Measurements from ENCODE around the gene AFG3L2.

DNA sequence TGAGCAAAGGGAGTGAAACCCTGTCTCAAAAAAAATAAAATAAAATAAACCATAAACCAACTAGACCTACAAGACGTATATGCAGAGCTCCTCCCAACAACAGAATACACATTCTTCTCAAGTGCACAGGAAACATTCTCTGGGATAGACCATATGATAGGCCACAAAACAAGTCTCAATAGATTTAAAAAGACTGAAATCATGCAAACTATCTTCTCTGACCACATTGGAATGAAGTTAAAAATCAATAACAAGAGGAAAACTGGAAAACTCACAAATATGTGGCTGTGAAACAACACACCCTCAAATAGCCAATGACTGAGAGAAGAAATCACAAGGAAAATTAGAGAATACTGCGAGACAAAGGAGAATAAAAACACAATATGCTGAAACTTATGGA lies 7.2 kb upstream of the AFG3L2 start:
- TF ChIP-seq, protein P1, sequence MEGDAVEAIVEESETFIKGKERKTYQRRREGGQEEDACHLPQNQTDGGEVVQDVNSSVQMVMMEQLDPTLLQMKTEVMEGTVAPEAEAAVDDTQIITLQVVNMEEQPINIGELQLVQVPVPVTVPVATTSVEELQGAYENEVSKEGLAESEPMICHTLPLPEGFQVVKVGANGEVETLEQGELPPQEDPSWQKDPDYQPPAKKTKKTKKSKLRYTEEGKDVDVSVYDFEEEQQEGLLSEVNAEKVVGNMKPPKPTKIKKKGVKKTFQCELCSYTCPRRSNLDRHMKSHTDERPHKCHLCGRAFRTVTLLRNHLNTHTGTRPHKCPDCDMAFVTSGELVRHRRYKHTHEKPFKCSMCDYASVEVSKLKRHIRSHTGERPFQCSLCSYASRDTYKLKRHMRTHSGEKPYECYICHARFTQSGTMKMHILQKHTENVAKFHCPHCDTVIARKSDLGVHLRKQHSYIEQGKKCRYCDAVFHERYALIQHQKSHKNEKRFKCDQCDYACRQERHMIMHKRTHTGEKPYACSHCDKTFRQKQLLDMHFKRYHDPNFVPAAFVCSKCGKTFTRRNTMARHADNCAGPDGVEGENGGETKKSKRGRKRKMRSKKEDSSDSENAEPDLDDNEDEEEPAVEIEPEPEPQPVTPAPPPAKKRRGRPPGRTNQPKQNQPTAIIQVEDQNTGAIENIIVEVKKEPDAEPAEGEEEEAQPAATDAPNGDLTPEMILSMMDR (IDR thresholded peaks at IDR 0.05; ENCODE audit: control extremely low read depth in 1 of 3, insufficient read depth in 1 of 3, low read depth in 1 of 3, low read length in 3 of 3) = no peak
- no peak for TF ChIP-seq SP4 (IDR thresholded peaks at IDR 0.05; ENCODE audit: low read length)

All from H1 (cell line).